Measurements from ENCODE around the gene NOXA1. TPM values are rescaled to one million over a fixed set of nuclear protein-coding genes. Genes with fewer than 3 reads are reported as not detected.
"Not testable (repeated sequence)": the region's sequence is repeated elsewhere in the genome, so short reads cannot be mapped to it uniquely, and the experiment has no call there.

Gene NOXA1
- polyA plus RNA-seq, 1 donor from 2014 or later, result 1.7 TPM

- Histone ChIP-seq H3K36me3 (ENCODE audit: insufficient read depth, low read length) (no peaks in the 10 kb centered on the region), H4K20me1 (ENCODE audit: insufficient read depth) (no peaks in the 10 kb centered on the region), H3K79me2 (replicated peaks; ENCODE audit: insufficient read depth, low read length) (no peaks in the 10 kb centered on the region), H3K9me2 (ENCODE audit: insufficient read depth, low read length) (no peaks in the 10 kb centered on the region), H3K9me3 (ENCODE audit: low read length) (no peaks in the 10 kb centered on the region), H2AFZ (ENCODE audit: low read depth, low read length) (no peak overlapping the region), H3K4me2 (ENCODE audit: low read length) (no peak overlapping the region), H3K4me3 (ENCODE audit: low read length) (no peak overlapping the region), H3K27ac (ENCODE audit: low read length) (no peak overlapping the region), H3F3A (ENCODE audit: insufficient read depth, low read length, poor library complexity, severe bottlenecking) (no peaks in the 10 kb centered on the region), H3K27me3 (ENCODE audit: insufficient read depth, low read depth, low read length) (no peaks in the 10 kb centered on the region), H3K9ac (ENCODE audit: low read length) (no peak overlapping the region)
- TF ChIP-seq RAD21 (conservative IDR thresholded peaks at IDR 0.05) (no peak), REST (IDR thresholded peaks at IDR 0.05; ENCODE audit: borderline replicate concordance) (no peak), TAF1 (IDR thresholded peaks at IDR 0.05; ENCODE audit: low read depth) (no peak), CTCF (IDR thresholded peaks at IDR 0.05; ENCODE audit: poor library complexity, severe bottlenecking) (no peak), MXI1 (conservative IDR thresholded peaks at IDR 0.05; ENCODE audit: poor library complexity, severe bottlenecking) (no peak), SMC3 (conservative IDR thresholded peaks at IDR 0.05; ENCODE audit: poor library complexity) (no peak), EZH2 (IDR thresholded peaks at IDR 0.05; ENCODE audit: borderline replicate concordance, insufficient read depth, low read length, poor library complexity, severe bottlenecking) (no peak), EP300 (conservative IDR thresholded peaks at IDR 0.05; ENCODE audit: poor library complexity, severe bottlenecking) (no peak), POLR2AphosphoS5 (IDR thresholded peaks at IDR 0.05) (no peak)
Measured at GRCh38 chr9:137449931-137450538, 26.8 kb downstream of the NOXA1 start.

- H3K36me3 ChIP-seq (ENCODE audit: insufficient read depth, low read length); H3K4me2 ChIP-seq (ENCODE audit: low read length); H4K20me1 ChIP-seq (ENCODE audit: insufficient read depth); H3K9me3 ChIP-seq (ENCODE audit: low read length); H3F3A ChIP-seq (ENCODE audit: insufficient read depth, low read length, poor library complexity, severe bottlenecking); H3K4me3 ChIP-seq (ENCODE audit: low read length); H3K79me2 ChIP-seq (replicated peaks; ENCODE audit: insufficient read depth, low read length); H3K9me2 ChIP-seq (ENCODE audit: insufficient read depth, low read length); H2AFZ ChIP-seq (ENCODE audit: low read depth, low read length); H3K9ac ChIP-seq (ENCODE audit: low read length); H3K27me3 ChIP-seq (ENCODE audit: insufficient read depth, low read depth, low read length); H3K27ac ChIP-seq (ENCODE audit: low read length): not testable (repeated sequence)
Measured at GRCh38 chr9:137450539-137451222, 27.5 kb downstream of the NOXA1 start.

- not testable (repeated sequence) for H3K27ac ChIP-seq (ENCODE audit: low read length); H4K20me1 ChIP-seq (ENCODE audit: insufficient read depth); H2AFZ ChIP-seq (ENCODE audit: low read depth, low read length); H3F3A ChIP-seq (ENCODE audit: insufficient read depth, low read length, poor library complexity, severe bottlenecking); H3K9me3 ChIP-seq (ENCODE audit: low read length); H3K36me3 ChIP-seq (ENCODE audit: insufficient read depth, low read length); H3K4me2 ChIP-seq (ENCODE audit: low read length); H3K9me2 ChIP-seq (ENCODE audit: insufficient read depth, low read length); H3K79me2 ChIP-seq (replicated peaks; ENCODE audit: insufficient read depth, low read length); H3K27me3 ChIP-seq (ENCODE audit: insufficient read depth, low read depth, low read length); H3K4me3 ChIP-seq (ENCODE audit: low read length); H3K9ac ChIP-seq (ENCODE audit: low read length)
Measured at GRCh38 chr9:137451264-137452005, 28.2 kb downstream of the NOXA1 start.

Data from neural cell (in vitro differentiated cells).